ENCODE results near the gene ACTMAP. TPM values are rescaled to one million over a fixed set of nuclear protein-coding genes. Genes with fewer than 3 reads are reported as not detected.

Gene ACTMAP
- total and polyA plus RNA-seq, 2 of the 13 experiments (the other 11 are each of a cell fraction or from before 2014, with no cell fraction given), result 2.2 to 7.9 TPM

DNA sequence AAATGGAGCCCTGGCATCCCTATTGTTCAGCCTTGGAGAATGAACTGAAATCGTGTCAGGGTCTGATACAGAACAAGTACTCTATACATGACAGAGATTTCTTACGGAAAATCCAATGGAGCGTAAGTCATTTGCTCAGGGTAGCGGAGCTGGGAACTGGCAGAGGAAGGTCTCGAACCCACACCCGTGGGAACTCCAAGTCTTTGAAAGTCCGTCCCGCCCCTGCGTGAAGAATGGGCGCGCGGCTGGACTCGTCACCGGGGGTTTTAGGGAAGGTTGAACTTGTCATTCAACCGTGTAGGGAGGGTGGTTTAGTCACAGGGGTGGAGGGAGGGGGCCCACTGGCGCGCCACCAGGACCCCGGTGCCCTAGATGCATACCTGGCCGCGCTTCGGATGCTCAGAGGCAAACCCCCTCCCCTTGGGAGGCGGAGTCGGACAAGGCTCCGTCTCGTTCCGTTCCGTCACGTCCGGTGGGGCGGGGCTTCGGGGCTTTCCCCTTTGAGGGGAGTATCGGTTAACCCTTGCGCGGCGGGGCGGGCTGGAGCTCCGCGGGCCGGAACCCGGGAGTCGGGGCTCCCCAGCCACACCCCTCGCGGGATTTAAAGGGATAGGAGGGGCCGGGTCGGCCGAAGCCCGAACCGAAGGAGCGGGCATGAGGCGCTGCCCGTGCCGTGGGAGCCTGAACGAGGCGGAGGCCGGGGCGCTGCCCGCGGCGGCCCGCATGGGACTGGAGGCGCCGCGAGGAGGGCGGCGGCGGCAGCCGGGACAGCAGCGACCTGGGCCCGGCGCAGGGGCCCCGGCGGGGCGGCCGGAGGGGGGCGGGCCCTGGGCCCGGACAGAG lies 33.6 kb downstream of the ACTMAP start, which contains the start of the genes COQ8B and ITPKC (continued):
- TF ChIP-seq, protein P1, sequence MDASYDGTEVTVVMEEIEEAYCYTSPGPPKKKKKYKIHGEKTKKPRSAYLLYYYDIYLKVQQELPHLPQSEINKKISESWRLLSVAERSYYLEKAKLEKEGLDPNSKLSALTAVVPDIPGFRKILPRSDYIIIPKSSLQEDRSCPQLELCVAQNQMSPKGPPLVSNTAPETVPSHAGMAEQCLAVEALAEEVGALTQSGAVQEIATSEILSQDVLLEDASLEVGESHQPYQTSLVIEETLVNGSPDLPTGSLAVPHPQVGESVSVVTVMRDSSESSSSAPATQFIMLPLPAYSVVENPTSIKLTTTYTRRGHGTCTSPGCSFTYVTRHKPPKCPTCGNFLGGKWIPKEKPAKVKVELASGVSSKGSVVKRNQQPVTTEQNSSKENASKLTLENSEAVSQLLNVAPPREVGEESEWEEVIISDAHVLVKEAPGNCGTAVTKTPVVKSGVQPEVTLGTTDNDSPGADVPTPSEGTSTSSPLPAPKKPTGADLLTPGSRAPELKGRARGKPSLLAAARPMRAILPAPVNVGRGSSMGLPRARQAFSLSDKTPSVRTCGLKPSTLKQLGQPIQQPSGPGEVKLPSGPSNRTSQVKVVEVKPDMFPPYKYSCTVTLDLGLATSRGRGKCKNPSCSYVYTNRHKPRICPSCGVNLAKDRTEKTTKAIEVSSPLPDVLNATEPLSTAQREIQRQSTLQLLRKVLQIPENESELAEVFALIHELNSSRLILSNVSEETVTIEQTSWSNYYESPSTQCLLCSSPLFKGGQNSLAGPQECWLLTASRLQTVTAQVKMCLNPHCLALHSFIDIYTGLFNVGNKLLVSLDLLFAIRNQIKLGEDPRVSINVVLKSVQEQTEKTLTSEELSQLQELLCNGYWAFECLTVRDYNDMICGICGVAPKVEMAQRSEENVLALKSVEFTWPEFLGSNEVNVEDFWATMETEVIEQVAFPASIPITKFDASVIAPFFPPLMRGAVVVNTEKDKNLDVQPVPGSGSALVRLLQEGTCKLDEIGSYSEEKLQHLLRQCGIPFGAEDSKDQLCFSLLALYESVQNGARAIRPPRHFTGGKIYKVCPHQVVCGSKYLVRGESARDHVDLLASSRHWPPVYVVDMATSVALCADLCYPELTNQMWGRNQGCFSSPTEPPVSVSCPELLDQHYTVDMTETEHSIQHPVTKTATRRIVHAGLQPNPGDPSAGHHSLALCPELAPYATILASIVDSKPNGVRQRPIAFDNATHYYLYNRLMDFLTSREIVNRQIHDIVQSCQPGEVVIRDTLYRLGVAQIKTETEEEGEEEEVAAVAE (CRISPR knock-in tag; IDR thresholded peaks at IDR 0.05; ENCODE audit: borderline replicate concordance), result 0 out of 2 replicates have a peak, but pooled peaks have one; percentile 44
- TF ChIP-seq ZNF3 (CRISPR knock-in tag; IDR thresholded peaks at IDR 0.05), result no peak
- TF ChIP-seq, protein P2, sequence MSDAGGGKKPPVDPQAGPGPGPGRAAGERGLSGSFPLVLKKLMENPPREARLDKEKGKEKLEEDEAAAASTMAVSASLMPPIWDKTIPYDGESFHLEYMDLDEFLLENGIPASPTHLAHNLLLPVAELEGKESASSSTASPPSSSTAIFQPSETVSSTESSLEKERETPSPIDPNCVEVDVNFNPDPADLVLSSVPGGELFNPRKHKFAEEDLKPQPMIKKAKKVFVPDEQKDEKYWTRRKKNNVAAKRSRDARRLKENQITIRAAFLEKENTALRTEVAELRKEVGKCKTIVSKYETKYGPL (CRISPR knock-in tag; IDR thresholded peaks at IDR 0.05), result no peak
- TF ChIP-seq ZNF850 (CRISPR knock-in tag; conservative IDR thresholded peaks at IDR 0.05), result no peak
- TF ChIP-seq ZC3H13 (CRISPR knock-in tag; IDR thresholded peaks at IDR 0.05), result no peak
- no peak for TF ChIP-seq RNF2 (conservative IDR thresholded peaks at IDR 0.05; ENCODE audit: low read depth)
- TF ChIP-seq, protein P3, sequence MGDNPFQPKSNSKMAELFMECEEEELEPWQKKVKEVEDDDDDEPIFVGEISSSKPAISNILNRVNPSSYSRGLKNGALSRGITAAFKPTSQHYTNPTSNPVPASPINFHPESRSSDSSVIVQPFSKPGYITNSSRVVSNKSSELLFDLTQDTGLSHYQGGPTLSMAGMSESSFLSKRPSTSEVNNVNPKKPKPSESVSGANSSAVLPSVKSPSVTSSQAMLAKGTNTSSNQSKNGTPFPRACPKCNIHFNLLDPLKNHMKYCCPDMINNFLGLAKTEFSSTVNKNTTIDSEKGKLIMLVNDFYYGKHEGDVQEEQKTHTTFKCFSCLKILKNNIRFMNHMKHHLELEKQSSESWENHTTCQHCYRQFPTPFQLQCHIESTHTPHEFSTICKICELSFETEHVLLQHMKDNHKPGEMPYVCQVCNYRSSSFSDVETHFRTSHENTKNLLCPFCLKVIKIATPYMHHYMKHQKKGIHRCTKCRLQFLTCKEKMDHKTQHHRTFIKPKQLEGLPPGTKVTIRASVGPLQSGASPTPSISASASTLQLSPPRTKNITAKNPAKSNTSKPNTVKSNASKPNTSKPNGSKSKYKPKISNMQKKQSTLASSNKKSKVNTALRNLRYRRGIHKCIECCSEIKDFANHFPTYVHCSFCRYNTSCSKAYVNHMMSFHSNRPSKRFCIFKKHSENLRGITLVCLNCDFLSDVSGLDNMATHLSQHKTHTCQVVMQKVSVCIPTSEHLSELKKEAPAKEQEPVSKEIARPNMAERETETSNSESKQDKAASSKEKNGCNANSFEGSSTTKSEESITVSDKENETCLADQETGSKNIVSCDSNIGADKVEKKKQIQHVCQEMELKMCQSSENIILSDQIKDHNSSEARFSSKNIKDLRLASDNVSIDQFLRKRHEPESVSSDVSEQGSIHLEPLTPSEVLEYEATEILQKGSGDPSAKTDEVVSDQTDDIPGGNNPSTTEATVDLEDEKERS (CRISPR knock-in tag; IDR thresholded peaks at IDR 0.05), result 0 out of 2 replicates have a peak, but pooled peaks have one; percentile 61
- TF ChIP-seq DNMT1 (CRISPR knock-in tag; IDR thresholded peaks at IDR 0.05), result no peak
- TF ChIP-seq PCBP1 (IDR thresholded peaks at IDR 0.05; ENCODE audit: borderline replicate concordance, low read depth, low read length), result peak; percentile 79; the same call in 1 of the 2 replicates
- TF ChIP-seq PAWR (CRISPR knock-in tag; IDR thresholded peaks at IDR 0.05; ENCODE audit: borderline replicate concordance), result no peak
- TF ChIP-seq CENPT (CRISPR knock-in tag; IDR thresholded peaks at IDR 0.05; ENCODE audit: low read depth), result no peak
- TF ChIP-seq MTA3 (CRISPR knock-in tag; IDR thresholded peaks at IDR 0.05), result no peak
- TF ChIP-seq, protein P4, sequence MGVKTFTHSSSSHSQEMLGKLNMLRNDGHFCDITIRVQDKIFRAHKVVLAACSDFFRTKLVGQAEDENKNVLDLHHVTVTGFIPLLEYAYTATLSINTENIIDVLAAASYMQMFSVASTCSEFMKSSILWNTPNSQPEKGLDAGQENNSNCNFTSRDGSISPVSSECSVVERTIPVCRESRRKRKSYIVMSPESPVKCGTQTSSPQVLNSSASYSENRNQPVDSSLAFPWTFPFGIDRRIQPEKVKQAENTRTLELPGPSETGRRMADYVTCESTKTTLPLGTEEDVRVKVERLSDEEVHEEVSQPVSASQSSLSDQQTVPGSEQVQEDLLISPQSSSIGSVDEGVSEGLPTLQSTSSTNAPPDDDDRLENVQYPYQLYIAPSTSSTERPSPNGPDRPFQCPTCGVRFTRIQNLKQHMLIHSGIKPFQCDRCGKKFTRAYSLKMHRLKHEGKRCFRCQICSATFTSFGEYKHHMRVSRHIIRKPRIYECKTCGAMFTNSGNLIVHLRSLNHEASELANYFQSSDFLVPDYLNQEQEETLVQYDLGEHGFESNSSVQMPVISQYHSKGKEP (CRISPR knock-in tag; IDR thresholded peaks at IDR 0.05), result no peak
- TF ChIP-seq, protein P5, sequence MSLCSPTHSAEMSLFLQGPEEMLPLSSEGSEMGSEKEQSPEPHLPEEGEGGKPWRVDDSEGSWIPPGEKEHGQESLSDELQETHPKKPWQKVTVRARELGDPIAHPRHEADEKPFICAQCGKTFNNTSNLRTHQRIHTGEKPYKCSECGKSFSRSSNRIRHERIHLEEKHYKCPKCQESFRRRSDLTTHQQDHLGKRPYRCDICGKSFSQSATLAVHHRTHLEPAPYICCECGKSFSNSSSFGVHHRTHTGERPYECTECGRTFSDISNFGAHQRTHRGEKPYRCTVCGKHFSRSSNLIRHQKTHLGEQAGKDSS (CRISPR knock-in tag; IDR thresholded peaks at IDR 0.05; ENCODE audit: borderline replicate concordance, low read depth), result peak; percentile 38; the same call in 1 of the 2 replicates
